ENCODE measurements around the gene PANK1.

Gene PANK1

DNA sequence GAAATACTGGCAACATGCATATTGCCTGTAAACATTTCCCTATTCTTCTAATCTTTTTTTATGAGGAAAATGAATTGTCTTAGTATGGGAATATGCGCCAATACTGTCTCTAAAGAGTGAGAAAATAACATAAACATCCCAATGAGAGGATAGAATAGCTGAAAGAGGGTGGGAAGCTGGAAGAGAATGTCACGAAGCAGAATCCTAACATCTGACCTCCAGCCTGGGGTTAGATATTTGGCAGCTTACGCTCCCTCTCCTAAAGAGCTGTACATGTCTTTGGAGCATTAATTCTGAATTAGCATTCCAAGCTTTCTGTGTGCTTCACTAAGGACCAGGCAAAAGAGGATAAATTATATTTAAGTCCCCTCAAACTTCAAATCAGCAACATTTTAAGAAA is 78.0 kb downstream of the PANK1 start:
- Histone ChIP-seq H3K4me1 (ENCODE audit: control insufficient read depth in 1 of 2, insufficient read depth in 2 of 2, low read length in 2 of 2) (no peaks in the 10 kb centered on the region), H3K36me3 (ENCODE audit: control insufficient read depth in 1 of 2, insufficient read depth in 2 of 2, low read length in 2 of 2) (no peaks in the 10 kb centered on the region)

DNA sequence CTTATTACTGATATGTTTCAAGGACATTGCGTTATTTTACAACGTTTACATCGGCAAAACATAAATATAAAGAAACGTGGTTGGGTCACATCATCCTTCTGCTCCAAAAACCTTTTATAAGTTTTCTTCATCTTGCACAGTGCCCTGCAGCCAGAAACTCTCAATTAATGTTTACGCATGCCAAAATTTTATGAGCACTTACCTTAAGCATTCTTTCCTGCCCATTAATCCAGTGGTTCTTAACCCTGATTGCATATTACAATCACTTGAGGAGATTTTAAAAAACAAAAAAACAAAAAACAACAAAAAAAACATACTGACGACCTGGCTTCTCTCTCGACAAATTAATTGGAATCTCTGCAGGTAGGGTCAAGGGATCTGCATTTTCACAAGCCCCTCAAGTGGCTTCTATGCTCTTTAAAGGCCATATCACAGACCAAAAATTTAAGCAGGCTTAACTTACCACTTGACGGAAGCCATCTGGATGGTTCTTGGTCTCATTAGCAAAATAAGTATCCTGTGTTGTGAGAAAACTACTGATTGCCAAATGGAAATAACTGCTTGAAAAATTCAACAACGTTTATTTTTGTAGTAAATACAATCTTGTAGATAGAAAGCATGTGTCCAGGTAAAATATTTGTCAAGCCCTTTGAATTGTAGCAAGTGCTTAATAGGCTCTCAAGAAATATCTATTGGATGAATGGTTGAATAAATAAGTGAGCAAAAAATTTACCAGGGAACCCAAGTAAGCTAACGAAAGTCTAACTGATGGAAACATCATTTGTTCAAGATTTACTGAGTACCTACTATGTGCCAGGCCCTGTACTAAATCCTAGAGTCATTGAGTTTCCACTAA is 78.7 kb downstream of the PANK1 start:
- Histone ChIP-seq H3K36me3 (ENCODE audit: control insufficient read depth in 1 of 2, insufficient read depth in 2 of 2, low read length in 2 of 2) (no peaks in the 10 kb centered on the region), H3K9me3 (ENCODE audit: control insufficient read depth in 1 of 2, low read length in 2 of 2) (no peaks in the 10 kb centered on the region), H3K4me3 (ENCODE audit: low read depth in 1 of 2, low read length in 2 of 2) (no peak overlapping the region), H3K4me1 (ENCODE audit: control insufficient read depth in 1 of 2, insufficient read depth in 2 of 2, low read length in 2 of 2) (no peaks in the 10 kb centered on the region), H3K27me3 (ENCODE audit: low read depth, low read length) (no peaks in the 10 kb centered on the region), H3K27ac (ENCODE audit: low read length) (no peak overlapping the region)

More for the DNA sequence above, 78.0 kb downstream of the PANK1 start:
- Histone ChIP-seq H3K27ac (ENCODE audit: low read length) (no peak overlapping the region), H3K4me3 (ENCODE audit: low read depth in 1 of 2, low read length in 2 of 2) (no peak overlapping the region), H3K27me3 (ENCODE audit: low read depth, low read length) (no peaks in the 10 kb centered on the region), H3K9me3 (ENCODE audit: control insufficient read depth in 1 of 2, low read length in 2 of 2) (no peaks in the 10 kb centered on the region)

DNA sequence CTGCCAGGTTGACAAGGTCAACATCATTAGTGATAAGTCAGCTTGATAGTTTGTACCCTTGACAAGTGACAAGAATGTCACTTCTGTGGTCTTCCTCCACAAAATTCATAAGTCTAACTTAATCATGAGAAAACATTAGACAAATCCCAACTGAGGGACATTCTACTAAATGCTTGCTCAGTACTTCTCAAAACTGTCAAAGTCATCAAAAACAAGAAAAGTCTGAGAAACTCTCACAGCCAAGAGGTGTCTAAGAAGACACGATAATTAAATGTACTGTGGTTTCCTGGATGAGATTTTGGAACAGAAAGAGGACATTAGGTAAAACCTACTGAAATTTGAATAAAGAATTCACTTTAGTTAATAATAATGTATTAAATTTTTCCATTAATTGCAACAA is 79.9 kb downstream of the PANK1 start:
- no peaks in the 10 kb centered on the region for H3K9me3 ChIP-seq (ENCODE audit: control insufficient read depth in 1 of 2, low read length in 2 of 2)
- no peak overlapping the region for H3K4me3 ChIP-seq (ENCODE audit: low read depth in 1 of 2, low read length in 2 of 2)
- H3K4me1 ChIP-seq (ENCODE audit: control insufficient read depth in 1 of 2, insufficient read depth in 2 of 2, low read length in 2 of 2): no peaks in the 10 kb centered on the region
- H3K27ac ChIP-seq (ENCODE audit: low read length): no peak overlapping the region
- H3K36me3 ChIP-seq (ENCODE audit: control insufficient read depth in 1 of 2, insufficient read depth in 2 of 2, low read length in 2 of 2): no peaks in the 10 kb centered on the region
- no peaks in the 10 kb centered on the region for H3K27me3 ChIP-seq (ENCODE audit: low read depth, low read length)

DNA sequence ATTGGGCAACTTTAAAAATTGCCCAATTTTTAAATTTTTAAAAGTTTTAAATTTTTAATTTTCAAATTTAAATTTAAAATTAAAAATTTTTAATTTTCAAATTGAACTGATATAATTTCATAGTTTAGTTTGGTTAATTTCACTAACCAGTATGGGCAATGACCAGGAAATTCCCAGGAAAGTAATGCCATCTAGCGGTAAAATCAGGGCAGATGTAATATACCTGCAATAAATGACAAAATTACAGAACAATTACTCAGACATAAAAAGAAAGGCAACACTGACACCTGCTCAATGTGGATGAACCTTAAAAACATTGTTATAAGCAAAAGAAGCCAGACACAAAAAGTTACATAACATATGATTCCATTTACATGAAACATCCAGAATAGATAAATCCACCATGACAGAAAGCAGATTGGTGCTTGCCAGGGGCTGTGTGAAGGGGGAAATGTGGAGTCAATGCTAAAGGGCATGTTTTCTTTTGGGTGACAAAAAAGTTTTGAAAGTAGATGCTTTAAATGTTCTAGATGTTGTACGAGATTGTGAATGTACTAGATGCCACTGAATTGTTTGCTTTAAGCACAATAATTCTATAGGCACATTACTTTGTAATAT is 81.1 kb downstream of the PANK1 start:
- Histone ChIP-seq H3K27ac (ENCODE audit: low read length) (no peak overlapping the region), H3K9me3 (ENCODE audit: control insufficient read depth in 1 of 2, low read length in 2 of 2) (no peaks in the 10 kb centered on the region), H3K4me3 (ENCODE audit: low read depth in 1 of 2, low read length in 2 of 2) (no peak overlapping the region), H3K4me1 (ENCODE audit: control insufficient read depth in 1 of 2, insufficient read depth in 2 of 2, low read length in 2 of 2) (no peaks in the 10 kb centered on the region), H3K27me3 (ENCODE audit: low read depth, low read length) (no peaks in the 10 kb centered on the region), H3K36me3 (ENCODE audit: control insufficient read depth in 1 of 2, insufficient read depth in 2 of 2, low read length in 2 of 2) (no peaks in the 10 kb centered on the region)

DNA sequence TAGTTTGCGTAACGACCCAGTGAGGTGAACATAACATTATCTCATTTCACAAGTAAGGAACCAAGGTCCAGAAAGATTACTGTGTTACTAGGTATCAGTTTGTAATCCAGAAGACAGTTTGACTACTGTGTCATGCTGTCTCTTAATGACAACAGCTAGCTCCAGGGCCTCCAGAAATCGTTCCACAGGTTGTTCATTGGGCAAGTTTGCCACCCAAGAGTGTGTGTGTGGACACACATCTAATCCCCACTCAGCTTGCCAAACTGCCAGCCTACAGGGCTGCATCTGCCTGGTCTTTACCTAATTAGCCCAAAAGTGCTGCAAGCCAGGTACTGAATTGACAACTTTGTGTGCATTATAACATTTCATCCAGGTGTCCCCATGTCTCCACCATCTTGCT is 81.7 kb downstream of the PANK1 start:
- H3K4me1 ChIP-seq (ENCODE audit: control insufficient read depth in 1 of 2, insufficient read depth in 2 of 2, low read length in 2 of 2): no peaks in the 10 kb centered on the region
- H3K36me3 ChIP-seq (ENCODE audit: control insufficient read depth in 1 of 2, insufficient read depth in 2 of 2, low read length in 2 of 2): no peaks in the 10 kb centered on the region
- H3K4me3 ChIP-seq (ENCODE audit: low read depth in 1 of 2, low read length in 2 of 2): no peak overlapping the region
- H3K9me3 ChIP-seq (ENCODE audit: control insufficient read depth in 1 of 2, low read length in 2 of 2): no peaks in the 10 kb centered on the region
- no peaks in the 10 kb centered on the region for H3K27me3 ChIP-seq (ENCODE audit: low read depth, low read length)
- H3K27ac ChIP-seq (ENCODE audit: low read length): no peak overlapping the region

DNA sequence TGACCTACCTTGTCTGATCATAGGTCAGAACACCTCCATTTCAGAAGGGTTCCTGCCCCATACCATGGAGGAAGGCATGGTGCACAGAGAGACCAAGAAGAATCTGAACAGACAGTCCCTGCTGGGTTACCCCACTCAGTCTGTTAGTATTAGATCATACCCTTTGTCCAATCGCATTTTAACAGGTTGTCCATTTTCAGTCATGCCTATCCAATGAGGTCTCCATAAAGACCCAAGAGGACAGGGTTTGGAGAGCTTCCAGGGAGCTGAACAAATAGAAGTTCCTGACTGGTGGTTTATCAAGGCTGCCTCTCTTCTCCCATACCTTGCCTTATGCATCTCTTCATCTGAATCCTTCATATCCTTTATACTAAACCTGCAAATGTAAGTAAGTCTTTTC is 88.4 kb downstream of the PANK1 start:
- Histone ChIP-seq H3K4me3 (ENCODE audit: low read depth in 1 of 2, low read length in 2 of 2) (no peak overlapping the region), H3K27me3 (ENCODE audit: low read depth, low read length) (no peaks in the 10 kb centered on the region), H3K4me1 (ENCODE audit: control insufficient read depth in 1 of 2, insufficient read depth in 2 of 2, low read length in 2 of 2) (no peaks in the 10 kb centered on the region), H3K36me3 (ENCODE audit: control insufficient read depth in 1 of 2, insufficient read depth in 2 of 2, low read length in 2 of 2) (no peaks in the 10 kb centered on the region), H3K9me3 (ENCODE audit: control insufficient read depth in 1 of 2, low read length in 2 of 2) (no peaks in the 10 kb centered on the region), H3K27ac (ENCODE audit: low read length) (no peak overlapping the region)

DNA sequence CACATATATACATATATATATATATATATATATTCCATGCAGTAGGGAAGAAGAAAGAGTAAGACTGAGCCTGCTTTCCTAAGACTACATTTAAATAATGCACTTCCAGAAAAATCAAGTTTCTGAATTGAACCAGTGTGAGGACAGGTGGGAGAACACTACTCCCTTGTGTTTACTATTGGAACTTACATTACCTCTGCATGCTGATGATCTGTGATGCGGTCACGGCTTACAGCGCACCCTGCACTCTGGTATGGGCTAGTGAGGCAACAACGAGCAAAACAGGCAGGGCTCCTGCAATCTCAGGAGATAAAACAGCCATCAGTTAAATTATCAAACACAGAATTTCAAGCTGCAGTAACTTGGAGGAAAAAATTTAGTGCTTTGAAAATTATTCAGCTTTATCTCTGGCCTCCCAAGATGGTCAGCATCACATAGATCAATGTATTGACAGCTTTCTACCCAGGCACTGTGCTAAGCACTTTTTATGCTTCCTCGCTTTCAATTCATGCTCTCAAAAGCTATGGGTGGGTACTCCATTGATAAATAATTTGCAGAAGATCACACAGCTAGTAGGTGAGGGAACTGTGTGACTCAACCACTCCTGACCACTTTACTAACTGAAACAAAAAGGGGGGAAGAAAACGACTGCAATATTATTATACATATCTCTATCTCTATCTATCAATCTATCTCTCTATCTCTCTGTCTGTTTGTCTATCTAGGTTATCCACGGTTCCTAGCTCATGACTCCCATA is 89.2 kb downstream of the PANK1 start:
- Histone ChIP-seq H3K36me3 (ENCODE audit: control insufficient read depth in 1 of 2, insufficient read depth in 2 of 2, low read length in 2 of 2) (no peaks in the 10 kb centered on the region), H3K27me3 (ENCODE audit: low read depth, low read length) (no peaks in the 10 kb centered on the region), H3K4me3 (ENCODE audit: low read depth in 1 of 2, low read length in 2 of 2) (no peak overlapping the region), H3K27ac (ENCODE audit: low read length) (no peak overlapping the region), H3K9me3 (ENCODE audit: control insufficient read depth in 1 of 2, low read length in 2 of 2) (no peaks in the 10 kb centered on the region), H3K4me1 (ENCODE audit: control insufficient read depth in 1 of 2, insufficient read depth in 2 of 2, low read length in 2 of 2) (no peaks in the 10 kb centered on the region)

DNA sequence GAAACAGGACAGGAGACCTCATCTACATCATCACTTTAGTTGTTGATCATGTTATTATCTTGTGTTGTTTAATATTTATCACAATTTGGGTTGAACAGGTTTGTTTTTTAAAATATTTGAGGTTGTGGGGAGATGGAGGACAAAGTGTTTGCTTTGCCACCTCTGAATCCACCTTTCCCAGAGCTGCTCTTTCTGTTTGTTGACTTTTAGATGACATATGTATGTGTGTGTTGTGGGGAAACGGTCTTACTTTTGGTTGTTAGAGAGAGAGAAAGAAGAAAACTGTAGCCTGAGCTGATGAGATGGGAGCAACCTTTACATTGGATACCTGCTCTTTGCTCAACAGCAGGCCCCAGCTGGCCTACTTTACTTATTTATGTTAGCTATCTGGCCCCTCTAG is 90.6 kb downstream of the PANK1 start:
- no peak overlapping the region for H3K27ac ChIP-seq (ENCODE audit: low read length)
- no peak overlapping the region for H3K4me3 ChIP-seq (ENCODE audit: low read depth in 1 of 2, low read length in 2 of 2)
- H3K27me3 ChIP-seq (ENCODE audit: low read depth, low read length): no peaks in the 10 kb centered on the region
- H3K9me3 ChIP-seq (ENCODE audit: control insufficient read depth in 1 of 2, low read length in 2 of 2): no peaks in the 10 kb centered on the region
- H3K36me3 ChIP-seq (ENCODE audit: control insufficient read depth in 1 of 2, insufficient read depth in 2 of 2, low read length in 2 of 2): no peaks in the 10 kb centered on the region
- no peaks in the 10 kb centered on the region for H3K4me1 ChIP-seq (ENCODE audit: control insufficient read depth in 1 of 2, insufficient read depth in 2 of 2, low read length in 2 of 2)

DNA sequence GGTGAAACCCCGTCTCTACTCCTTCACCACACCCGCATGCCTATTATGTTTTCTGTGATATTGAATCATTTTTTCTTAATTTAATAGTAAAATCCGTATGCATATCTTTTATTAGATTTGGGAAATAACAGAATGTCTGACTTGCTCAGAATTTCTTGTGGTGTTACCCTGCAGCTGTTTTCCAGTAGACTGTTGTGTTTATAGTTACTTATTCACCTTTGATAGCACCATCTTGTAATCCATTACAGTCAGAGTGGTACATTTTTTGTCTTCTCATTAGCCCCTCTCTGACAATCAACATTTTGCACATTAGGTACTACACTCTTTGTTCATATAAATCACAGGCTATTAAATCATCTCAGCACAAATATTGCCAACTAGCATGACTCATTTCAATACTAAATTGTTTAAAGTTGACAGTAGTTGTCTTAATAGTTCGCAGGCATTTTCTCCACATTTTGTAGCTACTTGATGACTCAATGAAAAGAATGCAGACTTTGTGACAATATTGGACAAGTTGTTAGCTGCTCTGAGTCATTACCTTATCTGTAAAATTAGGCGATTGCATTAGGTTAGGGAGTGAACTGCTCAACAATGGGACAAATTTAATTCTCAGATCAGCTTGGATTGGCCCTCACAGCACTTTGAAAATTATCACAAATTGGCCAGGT is 91.8 kb downstream of the PANK1 start:
- Histone ChIP-seq H3K27me3 (ENCODE audit: low read depth, low read length) (no peaks in the 10 kb centered on the region), H3K27ac (ENCODE audit: low read length) (no peak overlapping the region), H3K9me3 (ENCODE audit: control insufficient read depth in 1 of 2, low read length in 2 of 2) (no peaks in the 10 kb centered on the region), H3K36me3 (ENCODE audit: control insufficient read depth in 1 of 2, insufficient read depth in 2 of 2, low read length in 2 of 2) (no peaks in the 10 kb centered on the region), H3K4me3 (ENCODE audit: low read depth in 1 of 2, low read length in 2 of 2) (no peak overlapping the region), H3K4me1 (ENCODE audit: control insufficient read depth in 1 of 2, insufficient read depth in 2 of 2, low read length in 2 of 2) (no peaks in the 10 kb centered on the region)

DNA sequence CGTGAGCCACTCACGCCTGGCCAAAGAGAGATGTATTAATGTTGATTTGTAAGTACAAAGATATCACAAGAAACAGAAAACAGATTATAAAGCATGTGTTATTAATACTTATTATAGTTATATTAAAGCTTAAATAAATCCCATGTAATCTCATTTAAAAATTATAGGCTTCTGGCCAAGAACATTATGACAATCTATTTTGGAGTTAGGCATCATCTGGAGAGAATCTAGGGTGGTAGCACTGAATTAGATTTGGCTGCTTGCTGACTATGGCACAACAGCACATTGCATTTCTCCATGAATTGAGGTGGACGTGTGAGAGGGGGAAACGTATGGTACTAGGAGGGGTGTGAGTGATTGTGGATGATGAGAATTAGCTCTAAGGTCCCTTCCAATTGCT is 92.8 kb downstream of the PANK1 start:
- Histone ChIP-seq H3K4me1 (ENCODE audit: control insufficient read depth in 1 of 2, insufficient read depth in 2 of 2, low read length in 2 of 2) (no peaks in the 10 kb centered on the region), H3K36me3 (ENCODE audit: control insufficient read depth in 1 of 2, insufficient read depth in 2 of 2, low read length in 2 of 2) (no peaks in the 10 kb centered on the region), H3K27ac (ENCODE audit: low read length) (no peak overlapping the region), H3K9me3 (ENCODE audit: control insufficient read depth in 1 of 2, low read length in 2 of 2) (no peaks in the 10 kb centered on the region), H3K27me3 (ENCODE audit: low read depth, low read length) (no peaks in the 10 kb centered on the region), H3K4me3 (ENCODE audit: low read depth in 1 of 2, low read length in 2 of 2) (no peak overlapping the region)

DNA sequence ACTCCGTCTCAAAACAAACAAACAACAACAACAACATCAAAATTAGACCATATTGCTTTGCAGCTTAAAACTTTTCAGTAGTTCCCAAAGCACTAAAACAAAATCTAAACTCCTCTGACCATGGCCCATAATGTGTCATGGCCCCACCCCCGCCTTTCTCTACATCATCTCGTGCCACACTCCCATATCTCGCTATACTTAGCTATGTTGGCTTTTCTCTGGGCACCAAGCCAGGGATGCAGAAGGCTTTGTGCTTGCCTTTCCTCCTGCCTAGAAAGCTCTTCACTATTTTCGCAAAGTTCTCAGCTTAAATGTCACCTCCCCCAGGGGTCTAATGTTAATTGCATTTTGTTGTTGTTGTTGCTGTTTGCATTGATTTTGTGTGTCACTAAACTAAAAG is 94.5 kb downstream of the PANK1 start:
- H3K4me3 ChIP-seq (ENCODE audit: low read depth in 1 of 2, low read length in 2 of 2): no peak overlapping the region
- no peaks in the 10 kb centered on the region for H3K36me3 ChIP-seq (ENCODE audit: control insufficient read depth in 1 of 2, insufficient read depth in 2 of 2, low read length in 2 of 2)
- H3K27ac ChIP-seq (ENCODE audit: low read length): no peak overlapping the region
- no peaks in the 10 kb centered on the region for H3K9me3 ChIP-seq (ENCODE audit: control insufficient read depth in 1 of 2, low read length in 2 of 2)
- H3K4me1 ChIP-seq (ENCODE audit: control insufficient read depth in 1 of 2, insufficient read depth in 2 of 2, low read length in 2 of 2): no peaks in the 10 kb centered on the region
- H3K27me3 ChIP-seq (ENCODE audit: low read depth, low read length): no peaks in the 10 kb centered on the region
